Transverse colon (tissue), 3 donors: ENCODE measurements around the gene GAB3.

Source experiments
- EP300 ChIP-seq: sonication (generic); formaldehyde crosslinking; IDR thresholded peaks from one replicate; pipeline ENCODE4 v1.6.1; 2017; ENCODE audit warnings: antibody characterized with exemption, low read depth
- POLR2A ChIP-seq: fragments of 450-650 bp; IDR thresholded peaks from one replicate; pipeline ENCODE4 v1.6.1; 2016; ENCODE audit warnings: antibody characterized with exemption, mild to moderate bottlenecking, moderate library complexity
- TF ChIP-seq, protein P1 (sequence below), 5 experiments: fragments of 200-600 bp in 3 of 5; fragments of 450-650 bp in 2 of 5; sonication (generic) in 3 of 5; IDR thresholded peaks; 1 replicate in 2 of 5; 2 replicates in 3 of 5; pipeline ENCODE4 v1.5.1; 2016 to 2017; ENCODE audit warnings: antibody characterized with exemption in 5 of 5, inconsistent platforms in 3 of 5, mild to moderate bottlenecking in 2 of 5, moderate library complexity in 1 of 5

DNA sequence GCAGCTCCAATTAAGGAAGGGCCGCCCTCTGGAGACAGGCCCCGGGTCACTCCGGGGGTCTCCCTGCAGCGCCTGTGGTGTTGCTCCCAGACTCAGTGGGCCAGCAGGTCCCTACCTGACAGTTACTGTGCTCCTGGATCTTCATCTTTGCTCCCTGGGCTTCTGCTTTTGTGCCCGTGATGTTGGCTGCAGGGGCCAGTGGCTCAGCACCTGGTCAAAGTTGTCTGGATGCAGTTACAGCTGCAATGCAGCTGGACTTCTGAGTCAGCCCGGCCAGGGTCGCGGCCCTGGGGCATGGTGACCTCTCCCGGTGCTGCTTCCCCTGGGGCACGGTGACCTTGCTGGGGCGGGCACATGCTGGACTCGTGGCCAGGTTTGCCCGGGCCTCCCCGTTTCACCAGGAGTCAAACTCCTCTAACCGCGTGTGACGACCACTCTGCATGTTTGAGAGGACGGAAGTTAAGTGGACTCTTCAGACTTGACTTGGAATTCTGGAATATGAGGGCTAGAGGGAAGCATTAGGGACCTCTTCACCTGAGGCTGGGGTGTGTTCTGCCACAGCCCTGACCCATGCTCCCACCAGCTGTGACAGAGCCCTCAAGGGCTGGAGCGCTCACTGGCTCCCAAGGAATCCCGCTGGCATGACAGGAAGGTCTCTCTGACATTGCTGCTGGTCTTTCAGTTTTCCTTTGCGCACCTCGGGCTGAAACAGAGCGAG lies 101.2 kb downstream of the GAB3 start:
- TF ChIP-seq, protein P1, sequence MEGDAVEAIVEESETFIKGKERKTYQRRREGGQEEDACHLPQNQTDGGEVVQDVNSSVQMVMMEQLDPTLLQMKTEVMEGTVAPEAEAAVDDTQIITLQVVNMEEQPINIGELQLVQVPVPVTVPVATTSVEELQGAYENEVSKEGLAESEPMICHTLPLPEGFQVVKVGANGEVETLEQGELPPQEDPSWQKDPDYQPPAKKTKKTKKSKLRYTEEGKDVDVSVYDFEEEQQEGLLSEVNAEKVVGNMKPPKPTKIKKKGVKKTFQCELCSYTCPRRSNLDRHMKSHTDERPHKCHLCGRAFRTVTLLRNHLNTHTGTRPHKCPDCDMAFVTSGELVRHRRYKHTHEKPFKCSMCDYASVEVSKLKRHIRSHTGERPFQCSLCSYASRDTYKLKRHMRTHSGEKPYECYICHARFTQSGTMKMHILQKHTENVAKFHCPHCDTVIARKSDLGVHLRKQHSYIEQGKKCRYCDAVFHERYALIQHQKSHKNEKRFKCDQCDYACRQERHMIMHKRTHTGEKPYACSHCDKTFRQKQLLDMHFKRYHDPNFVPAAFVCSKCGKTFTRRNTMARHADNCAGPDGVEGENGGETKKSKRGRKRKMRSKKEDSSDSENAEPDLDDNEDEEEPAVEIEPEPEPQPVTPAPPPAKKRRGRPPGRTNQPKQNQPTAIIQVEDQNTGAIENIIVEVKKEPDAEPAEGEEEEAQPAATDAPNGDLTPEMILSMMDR (IDR thresholded peaks at IDR 0.05), result no peak
- TF ChIP-seq EP300, result no peak
- TF ChIP-seq POLR2A, result no peak
